Umbilical cord (tissue), 2 donors: ENCODE data around the gene SLC47A2. TPM values are rescaled to one million over a fixed set of nuclear protein-coding genes. Genes with fewer than 3 reads are reported as not detected.
"Not testable (repeated sequence)": the region's sequence is repeated elsewhere in the genome, so short reads cannot be mapped to it uniquely, and the experiment has no call there.

Experiments used
- DNase-seq: peaks from one replicate; pipeline ENCODE4 v3.0.0-alpha.2; 2015; ENCODE audit warnings: low spot score
- total RNA-seq: library from RNA; depleted of rRNA; stranded (reverse); fragments of >200 nt; gene quantifications from one replicate; pipeline ENCODE4 v1.2.3, GENCODE V29; 2014; ENCODE audit warnings: low replicate concordance; ENCODE audit not compliant: insufficient read depth

SLC47A2 gene
- total RNA-seq, 1 donor from 2014 or later = 5.5 TPM

GRCh38 chr17:19708431-19709175 is 7.8 kb downstream of the SLC47A2 start:
- no peak for DNase-seq

- DNase-seq = no peak
Observed at GRCh38 chr17:19707728-19708221, 8.6 kb downstream of the SLC47A2 start.

- DNase-seq = peak; percentile 60
Observed at GRCh38 chr17:19706791-19707727, 9.3 kb downstream of the SLC47A2 start.

- no peak for DNase-seq
Observed at GRCh38 chr17:19705771-19706770, 10.3 kb downstream of the SLC47A2 start.

- no peak for DNase-seq
Observed at GRCh38 chr17:19705201-19705600, 11.2 kb downstream of the SLC47A2 start.

GRCh38 chr17:19703828-19704613 is 12.4 kb downstream of the SLC47A2 start:
- DNase-seq = peak; percentile 58

- peak; percentile 50 for DNase-seq
Observed at GRCh38 chr17:19703106-19703827, 13.1 kb downstream of the SLC47A2 start.

GRCh38 chr17:19702217-19702641 is 14.2 kb downstream of the SLC47A2 start:
- no peak for DNase-seq

GRCh38 chr17:19686400-19687090 is 29.8 kb downstream of the SLC47A2 start:
- no peak for DNase-seq

- DNase-seq = not testable (repeated sequence)
Observed at GRCh38 chr17:19684909-19685580, 31.3 kb downstream of the SLC47A2 start.

GRCh38 chr17:19683117-19683516 is 33.3 kb downstream of the SLC47A2 start:
- DNase-seq = no peak

- DNase-seq = peak; percentile 28
Observed at GRCh38 chr17:19678581-19679453, 37.6 kb downstream of the SLC47A2 start.

- no peak for DNase-seq
Observed at GRCh38 chr17:19677736-19678379, 38.5 kb downstream of the SLC47A2 start.

- DNase-seq = peak; percentile 30
Observed at GRCh38 chr17:19676896-19677295, 39.5 kb downstream of the SLC47A2 start.

- no peak for DNase-seq
Observed at GRCh38 chr17:19673623-19674022, 42.8 kb downstream of the SLC47A2 start.

GRCh38 chr17:19672009-19672750 is 44.2 kb downstream of the SLC47A2 start:
- DNase-seq = peak; percentile 23
